LNCaP clone FGC (cell line): ENCODE results near the gene PRR15L.

Experiments used
- DNase-seq: peaks from one replicate; pipeline ENCODE4 v3.0.0-alpha.2; 2011; ENCODE audit warnings: low read depth
- H3K4me3 ChIP-seq: 2 replicates; pipeline ENCODE4 v1.5.1; 2011; ENCODE audit warnings: mild to moderate bottlenecking, low read depth, low read length, control low read depth
- CTCF ChIP-seq: IDR thresholded peaks from 2 replicates; pipeline ENCODE4 v1.5.1; 2012; ENCODE audit warnings: mild to moderate bottlenecking; ENCODE audit not compliant: control insufficient read depth, insufficient read depth; ENCODE audit errors: extremely low read depth

PRR15L gene

GRCh38 chr17:47905221-47905733, 52.4 kb downstream of the PRR15L start:
- no peak overlapping the region for H3K4me3 ChIP-seq
- no peak for TF ChIP-seq CTCF
- DNase-seq: no peak

GRCh38 chr17:47902039-47902744, 55.5 kb downstream of the PRR15L start:
- H3K4me3 ChIP-seq: no peak overlapping the region
- no peak for DNase-seq
- no peak for TF ChIP-seq CTCF
